Hepatocyte (in vitro differentiated cells): ENCODE results near the gene PCDH9. TPM values are rescaled to one million over a fixed set of nuclear protein-coding genes. Genes with fewer than 3 reads are reported as not detected.

Source experiments
- DNase-seq: peaks from one replicate; pipeline ENCODE4 v3.0.0-alpha.2; 2016; ENCODE audit warnings: low spot score
- H2AFZ ChIP-seq: fragments of 200-600 bp; sonication (generic); 2 replicates; pipeline ENCODE4 v1.6.0; 2016; ENCODE audit warnings: antibody characterized with exemption, mild to moderate bottlenecking
- H3K27ac ChIP-seq: fragments of 200-600 bp; sonication (generic); 2 replicates; pipeline ENCODE4 v1.5.1; 2016; ENCODE audit warnings: mild to moderate bottlenecking
- H3K27me3 ChIP-seq: fragments of 200-600 bp; sonication (generic); 2 replicates; pipeline ENCODE4 v1.6.1; 2016
- H3K36me3 ChIP-seq: fragments of 200-600 bp; sonication (generic); replicated peaks from 2 replicates; pipeline ENCODE4 v1.5.1; 2016; ENCODE audit warnings: low read depth; ENCODE audit not compliant: insufficient read depth
- H3K4me1 ChIP-seq: fragments of 200-600 bp; sonication (generic); 2 replicates; pipeline ENCODE4 v1.5.1; 2016; ENCODE audit warnings: mild to moderate bottlenecking, moderate library complexity; ENCODE audit not compliant: insufficient read depth
- H3K4me2 ChIP-seq: fragments of 200-600 bp; sonication (generic); 2 replicates; pipeline ENCODE4 v1.6.0; 2016
- H3K4me3 ChIP-seq: fragments of 200-600 bp; sonication (generic); 2 replicates; pipeline ENCODE4 v1.5.1; 2016; ENCODE audit warnings: mild to moderate bottlenecking
- H3K79me2 ChIP-seq: fragments of 200-600 bp; sonication (generic); 2 replicates; pipeline ENCODE4 v1.6.0; 2017; ENCODE audit warnings: mild to moderate bottlenecking
- H3K9me2 ChIP-seq: fragments of 200-600 bp; sonication (generic); replicated peaks from 2 replicates; pipeline ENCODE4 v1.6.0; 2017; ENCODE audit warnings: mild to moderate bottlenecking; ENCODE audit not compliant: insufficient read depth
- H3K9me3 ChIP-seq: fragments of 200-600 bp; sonication (generic); 2 replicates; pipeline ENCODE4 v1.5.1; 2016; ENCODE audit warnings: low read depth, mild to moderate bottlenecking
- H4K20me1 ChIP-seq: fragments of 200-600 bp; sonication (generic); 2 replicates; pipeline ENCODE4 v1.6.0; 2016; ENCODE audit warnings: mild to moderate bottlenecking; ENCODE audit not compliant: insufficient read depth, poor library complexity, severe bottlenecking
- EZH2 ChIP-seq: fragments of 200-600 bp; sonication (generic); IDR thresholded peaks from 2 replicates; pipeline ENCODE4 v1.6.1; 2016; ENCODE audit warnings: antibody characterized with exemption, mild to moderate bottlenecking, borderline replicate concordance
- EZH2phosphoT487 ChIP-seq: fragments of 200-600 bp; sonication (generic); IDR thresholded peaks from one replicate; pipeline ENCODE4 v1.6.1; 2018; ENCODE audit warnings: antibody characterized with exemption, mild to moderate bottlenecking, low read depth, moderate library complexity; ENCODE audit not compliant: unreplicated experiment, severe bottlenecking
- WGBS: methylation state at CpG from one replicate; pipeline ENCODE4 v1.1.6; 2016; ENCODE audit warnings: low lambda C conversion rate; ENCODE audit errors: missing lambda C conversion rate; 5-methylcytosine and 5-hydroxymethylcytosine counted together
- polyA plus RNA-seq: library from polyadenylated mRNA; unstranded; fragments of >200 nt; fragmentation: Nextera tagmentation; extraction: Ambion mirVana; gene quantifications from 2 replicates; pipeline ENCODE4 v1.2.1, GENCODE V29; 2016
- total RNA-seq: library from RNA; depleted of rRNA; stranded (reverse); fragments of >200 nt; gene quantifications from 2 replicates; pipeline ENCODE4 v1.2.3, GENCODE V29; 2014
- TF ChIP-seq, protein P1 (sequence below): fragments of 200-600 bp; sonication (generic); IDR thresholded peaks from 2 replicates; pipeline ENCODE4 v1.5.1; 2016; ENCODE audit warnings: antibody characterized with exemption, mild to moderate bottlenecking; ENCODE audit not compliant: poor library complexity

PCDH9 gene
- total and polyA plus RNA-seq, 2 experiments from 2014 or later, result 6.9 to 15.0 TPM

GRCh38 chr13:66353664-66354063 is 876.5 kb downstream of the PCDH9 start:
- Histone ChIP-seq H3K9me3 (no peaks in the 10 kb centered on the region), H3K36me3 (no peaks in the 10 kb centered on the region), H2AFZ (no peak overlapping the region), H3K4me3 (no peak overlapping the region), H3K79me2 (no peaks in the 10 kb centered on the region), H3K4me2 (peak overlapping the region; percentile 28), H4K20me1 (no peaks in the 10 kb centered on the region), H3K27me3 (no peaks in the 10 kb centered on the region), H3K27ac (no peak overlapping the region), H3K9me2 (no peaks in the 10 kb centered on the region), H3K4me1 (peaks cover 9% of the 10 kb centered on the region)
- TF ChIP-seq, protein P1, sequence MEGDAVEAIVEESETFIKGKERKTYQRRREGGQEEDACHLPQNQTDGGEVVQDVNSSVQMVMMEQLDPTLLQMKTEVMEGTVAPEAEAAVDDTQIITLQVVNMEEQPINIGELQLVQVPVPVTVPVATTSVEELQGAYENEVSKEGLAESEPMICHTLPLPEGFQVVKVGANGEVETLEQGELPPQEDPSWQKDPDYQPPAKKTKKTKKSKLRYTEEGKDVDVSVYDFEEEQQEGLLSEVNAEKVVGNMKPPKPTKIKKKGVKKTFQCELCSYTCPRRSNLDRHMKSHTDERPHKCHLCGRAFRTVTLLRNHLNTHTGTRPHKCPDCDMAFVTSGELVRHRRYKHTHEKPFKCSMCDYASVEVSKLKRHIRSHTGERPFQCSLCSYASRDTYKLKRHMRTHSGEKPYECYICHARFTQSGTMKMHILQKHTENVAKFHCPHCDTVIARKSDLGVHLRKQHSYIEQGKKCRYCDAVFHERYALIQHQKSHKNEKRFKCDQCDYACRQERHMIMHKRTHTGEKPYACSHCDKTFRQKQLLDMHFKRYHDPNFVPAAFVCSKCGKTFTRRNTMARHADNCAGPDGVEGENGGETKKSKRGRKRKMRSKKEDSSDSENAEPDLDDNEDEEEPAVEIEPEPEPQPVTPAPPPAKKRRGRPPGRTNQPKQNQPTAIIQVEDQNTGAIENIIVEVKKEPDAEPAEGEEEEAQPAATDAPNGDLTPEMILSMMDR, result no peak
- TF ChIP-seq EZH2 (no peak), EZH2phosphoT487 (no peak)
- DNase-seq, result peak; percentile 36
- WGBS, result 24% methylated on average over 2 of the region's 2 CpGs

DNA sequence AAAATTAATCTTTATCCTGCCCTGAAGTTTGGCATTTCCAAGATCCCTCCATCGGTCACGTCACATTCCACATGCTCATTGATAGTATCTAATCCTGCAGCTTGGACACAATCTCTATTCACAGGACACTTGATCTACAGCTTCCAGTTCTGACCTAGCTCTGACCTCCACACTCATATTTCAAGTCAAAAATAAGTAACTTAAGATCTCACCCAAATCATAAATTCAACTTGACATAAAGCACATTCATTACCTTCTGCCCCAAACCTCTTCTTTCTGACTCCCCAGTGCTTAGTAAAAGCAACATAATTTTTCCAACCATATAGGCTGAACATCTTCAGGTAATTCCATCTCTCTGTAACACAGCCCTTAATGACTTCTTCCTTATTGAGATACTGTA is 880.2 kb downstream of the PCDH9 start:
- Histone ChIP-seq H3K36me3 (no peaks in the 10 kb centered on the region), H2AFZ (no peak overlapping the region), H3K27me3 (no peaks in the 10 kb centered on the region), H3K9me3 (no peaks in the 10 kb centered on the region), H3K9me2 (no peaks in the 10 kb centered on the region), H3K27ac (no peak overlapping the region), H3K4me3 (no peak overlapping the region), H3K79me2 (no peaks in the 10 kb centered on the region), H3K4me2 (no peak overlapping the region), H4K20me1 (no peaks in the 10 kb centered on the region), H3K4me1 (peaks cover 9% of the 10 kb centered on the region)
- no peak for DNase-seq
- 79% methylated on average over 2 of the region's 2 CpGs for WGBS
- TF ChIP-seq, protein P1, result no peak
- TF ChIP-seq EZH2 (no peak), EZH2phosphoT487 (no peak)

GRCh38 chr13:66348745-66349690 is 881.1 kb downstream of the PCDH9 start:
- Histone ChIP-seq H3K4me2 (no peak overlapping the region), H3K36me3 (no peaks in the 10 kb centered on the region), H3K9me3 (no peaks in the 10 kb centered on the region), H3K27me3 (no peaks in the 10 kb centered on the region), H3K27ac (no peak overlapping the region), H4K20me1 (no peaks in the 10 kb centered on the region), H3K4me3 (no peak overlapping the region), H3K9me2 (no peaks in the 10 kb centered on the region), H2AFZ (no peak overlapping the region), H3K4me1 (peaks cover 5% of the 10 kb centered on the region), H3K79me2 (no peaks in the 10 kb centered on the region)
- no peak for DNase-seq
- 59% methylated on average over 5 of the region's 5 CpGs for WGBS
- TF ChIP-seq EZH2, result no peak
- no peak for TF ChIP-seq EZH2phosphoT487
- TF ChIP-seq, protein P1, result no peak
